GM23338 (cell line): ENCODE results near the gene LRP1B. TPM values are rescaled to one million over a fixed set of nuclear protein-coding genes. Genes with fewer than 3 reads are reported as not detected.

ENCODE experiments used
- ATAC-seq: fragments of 200-7000 bp; cut with Tn5 transposase; 3 replicates; pipeline ENCODE4 v1.9.1; 2020
- DNase-seq: peaks from one replicate; pipeline ENCODE4 v3.0.0-alpha.2; 2015; ENCODE audit warnings: low spot score
- H2AFZ ChIP-seq: fragments of 200-600 bp; sonication (generic); 2 replicates; pipeline ENCODE4 v1.8.0; 2016; ENCODE audit warnings: antibody characterized with exemption, mild to moderate bottlenecking, moderate library complexity
- H3F3A ChIP-seq: fragments of 200-600 bp; sonication (generic); replicated peaks from 2 replicates; pipeline ENCODE4 v1.8.0; 2017; ENCODE audit warnings: antibody characterized with exemption, mixed run types, low read depth
- H3K27ac ChIP-seq: fragments of 200-600 bp; sonication (generic); 2 replicates; pipeline ENCODE4 v1.6.1; 2016; ENCODE audit warnings: low read depth
- H3K27me3 ChIP-seq: fragments of 200-600 bp; sonication (generic); 2 replicates; pipeline ENCODE4 v1.8.0; 2016; ENCODE audit warnings: mild to moderate bottlenecking, mixed run types, moderate library complexity; ENCODE audit not compliant: insufficient read depth
- H3K36me3 ChIP-seq: fragments of 200-600 bp; sonication (generic); 2 replicates; pipeline ENCODE4 v1.8.0; 2016; ENCODE audit warnings: mild to moderate bottlenecking; ENCODE audit not compliant: insufficient read depth
- H3K4me1 ChIP-seq: fragments of 200-600 bp; sonication (generic); 2 replicates; pipeline ENCODE4 v1.8.0; 2016; ENCODE audit warnings: mild to moderate bottlenecking, moderate library complexity; ENCODE audit not compliant: insufficient read depth
- H3K4me2 ChIP-seq: fragments of 200-600 bp; sonication (generic); 2 replicates; pipeline ENCODE4 v1.7.1; 2017; ENCODE audit warnings: mixed run types
- H3K4me3 ChIP-seq: fragments of 200-600 bp; sonication (generic); 2 replicates; pipeline ENCODE4 v1.6.1; 2016; ENCODE audit warnings: mixed run types
- H3K79me2 ChIP-seq: fragments of 200-600 bp; sonication (generic); replicated peaks from 2 replicates; pipeline ENCODE4 v1.8.0; 2017; ENCODE audit warnings: mild to moderate bottlenecking; ENCODE audit not compliant: insufficient read depth
- H3K9me2 ChIP-seq: fragments of 200-600 bp; sonication (generic); 2 replicates; pipeline ENCODE4 v1.8.0; 2017; ENCODE audit not compliant: insufficient read depth
- H4K20me1 ChIP-seq: fragments of 200-600 bp; sonication (generic); replicated peaks from 2 replicates; pipeline ENCODE4 v1.8.0; 2017; ENCODE audit warnings: mild to moderate bottlenecking; ENCODE audit not compliant: insufficient read depth
- H3K27ac Mint-ChIP-seq: 2 replicates; pipeline ENCODE4 v1.8.0; 2020; ENCODE audit warnings: inconsistent platforms, mild to moderate bottlenecking, moderate library complexity, mixed read lengths
- H3K27me3 Mint-ChIP-seq: 3 replicates; pipeline ENCODE4 v1.8.0; 2022; ENCODE audit warnings: low read depth, mild to moderate bottlenecking, moderate library complexity, mixed read lengths, inconsistent platforms; ENCODE audit not compliant: insufficient read depth, poor library complexity
- H3K36me3 Mint-ChIP-seq: 3 replicates; pipeline ENCODE4 v1.8.0; 2021; ENCODE audit warnings: low read depth, mild to moderate bottlenecking, inconsistent platforms, moderate library complexity, mixed read lengths
- H3K4me1 Mint-ChIP-seq: 3 replicates; pipeline ENCODE4 v1.8.0; 2020; ENCODE audit warnings: mild to moderate bottlenecking, inconsistent platforms, mixed read lengths
- H3K4me3 Mint-ChIP-seq: 3 replicates; pipeline ENCODE4 v1.8.0; 2021; ENCODE audit warnings: moderate library complexity, mild to moderate bottlenecking, inconsistent platforms, mixed read lengths
- H3K9me3 Mint-ChIP-seq: 3 replicates; pipeline ENCODE4 v1.8.0; 2020; ENCODE audit warnings: moderate library complexity, mild to moderate bottlenecking, inconsistent platforms, mixed read lengths
- CREB1 ChIP-seq: fragments of 250-450 bp; sonication (Bioruptor Pico); IDR thresholded peaks from 2 replicates; pipeline ENCODE4 v1.5.0; 2020; ENCODE audit warnings: low read depth, mild to moderate bottlenecking, moderate library complexity
- EZH2 ChIP-seq: fragments of 200-600 bp; sonication (generic); IDR thresholded peaks from one replicate; pipeline ENCODE4 v1.8.0; 2017; ENCODE audit warnings: antibody characterized with exemption, mild to moderate bottlenecking, low read depth; ENCODE audit not compliant: unreplicated experiment
- EZH2phosphoT487 ChIP-seq: fragments of 200-600 bp; sonication (generic); IDR thresholded peaks from one replicate; pipeline ENCODE4 v1.8.1; 2018; ENCODE audit warnings: antibody characterized with exemption; ENCODE audit not compliant: unreplicated experiment
- JUNB ChIP-seq: IDR thresholded peaks from one replicate; pipeline ENCODE4 v1.6.1; 2016; ENCODE audit warnings: antibody characterized with exemption; ENCODE audit not compliant: unreplicated experiment
- NANOG ChIP-seq: IDR thresholded peaks from 2 replicates; pipeline ENCODE4 v1.6.1; 2016; ENCODE audit warnings: antibody characterized with exemption, borderline replicate concordance
- POLR2AphosphoS5 ChIP-seq: IDR thresholded peaks from 2 replicates; pipeline ENCODE4 v1.6.1; 2016; ENCODE audit warnings: antibody characterized with exemption, low read depth
- STAT1 ChIP-seq: IDR thresholded peaks from one replicate; pipeline ENCODE4 v1.6.1; 2016; ENCODE audit warnings: antibody characterized with exemption; ENCODE audit not compliant: unreplicated experiment
- ZNF114 ChIP-seq: fragments of 250-450 bp; sonication (Bioruptor Pico); IDR thresholded peaks from 2 replicates; pipeline ENCODE4 v1.5.0; 2020; ENCODE audit warnings: mild to moderate bottlenecking, moderate library complexity
- ZNF462 ChIP-seq: fragments of 250-450 bp; sonication (Bioruptor Pico); IDR thresholded peaks from 2 replicates; pipeline ENCODE4 v1.5.0; 2020; ENCODE audit warnings: mild to moderate bottlenecking, moderate library complexity
- polyA plus RNA-seq: library from polyadenylated mRNA; unstranded; fragments of >200 nt; fragmentation: Nextera tagmentation; extraction: Ambion mirVana; gene quantifications from 2 replicates; pipeline ENCODE4 v1.2.1, GENCODE V29; 2016
- total RNA-seq: library from RNA; depleted of rRNA; stranded (reverse); fragments of >200 nt; shearing (Covaris generic); gene quantifications from 2 replicates; pipeline ENCODE4 v1.2.3, GENCODE V29; 2014
- TF ChIP-seq, protein P1 (sequence below): IDR thresholded peaks from 2 replicates; pipeline ENCODE4 v1.6.1; 2016; ENCODE audit warnings: antibody characterized with exemption
- TF ChIP-seq, protein P2 (sequence below): IDR thresholded peaks from one replicate; pipeline ENCODE4 v1.6.1; 2018; ENCODE audit warnings: antibody characterized with exemption; ENCODE audit not compliant: unreplicated experiment
- TF ChIP-seq, protein P3 (sequence below), 2 experiments: fragments of 200-600 bp in 1 of 2; sonication (generic) in 1 of 2; conservative IDR thresholded peaks; 2 replicates each; pipeline versions ENCODE4 v1.5.1 to v1.6.1; 2016 to 2017; ENCODE audit warnings: antibody characterized with exemption in 2 of 2, low read depth in 2 of 2, mild to moderate bottlenecking in 2 of 2, moderate library complexity in 1 of 2

Gene LRP1B
- total and polyA plus RNA-seq, 2 experiments from 2014 or later = 0.15 to 0.97 TPM

GRCh38 chr2:140804700-140805260, 1326.0 kb downstream of the LRP1B start:
- ATAC-seq = no peak
- H3K36me3 ChIP-seq = no peaks in the 10 kb centered on the region

More at GRCh38 chr2:140804700-140805260, 1326.0 kb downstream of the LRP1B start:
- Histone ChIP-seq H3K27me3 (no peaks in the 10 kb centered on the region), H4K20me1 (no peaks in the 10 kb centered on the region), H3K4me1 (no peaks in the 10 kb centered on the region), H3K4me3 (no peak overlapping the region), H3K79me2 (no peaks in the 10 kb centered on the region), H3K27ac (no peak overlapping the region), H3F3A (no peaks in the 10 kb centered on the region), H3K9me2 (no peaks in the 10 kb centered on the region), H2AFZ (peak overlapping the region; percentile 53; the same call in 1 of the 2 replicates), H3K4me2 (no peak overlapping the region)
- Mint-ChIP-seq H3K36me3 (no peaks in the 10 kb centered on the region), H3K27ac (no peak overlapping the region), H3K9me3 (no peaks in the 10 kb centered on the region; the same call in 2 of the 3 replicates), H3K27me3 (no peaks in the 10 kb centered on the region), H3K4me3 (no peak overlapping the region), H3K4me1 (no peaks in the 10 kb centered on the region)
- TF ChIP-seq EZH2 (no peak), ZNF462 (CRISPR knock-in tag) (no peak), EZH2phosphoT487 (no peak), ZNF114 (CRISPR knock-in tag) (no peak), STAT1 (no peak), CREB1 (CRISPR knock-in tag) (no peak), POLR2AphosphoS5 (no peak), NANOG (no peak), JUNB (no peak)
- TF ChIP-seq, protein P1, sequence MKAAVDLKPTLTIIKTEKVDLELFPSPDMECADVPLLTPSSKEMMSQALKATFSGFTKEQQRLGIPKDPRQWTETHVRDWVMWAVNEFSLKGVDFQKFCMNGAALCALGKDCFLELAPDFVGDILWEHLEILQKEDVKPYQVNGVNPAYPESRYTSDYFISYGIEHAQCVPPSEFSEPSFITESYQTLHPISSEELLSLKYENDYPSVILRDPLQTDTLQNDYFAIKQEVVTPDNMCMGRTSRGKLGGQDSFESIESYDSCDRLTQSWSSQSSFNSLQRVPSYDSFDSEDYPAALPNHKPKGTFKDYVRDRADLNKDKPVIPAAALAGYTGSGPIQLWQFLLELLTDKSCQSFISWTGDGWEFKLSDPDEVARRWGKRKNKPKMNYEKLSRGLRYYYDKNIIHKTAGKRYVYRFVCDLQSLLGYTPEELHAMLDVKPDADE = no peak
- TF ChIP-seq, protein P2, sequence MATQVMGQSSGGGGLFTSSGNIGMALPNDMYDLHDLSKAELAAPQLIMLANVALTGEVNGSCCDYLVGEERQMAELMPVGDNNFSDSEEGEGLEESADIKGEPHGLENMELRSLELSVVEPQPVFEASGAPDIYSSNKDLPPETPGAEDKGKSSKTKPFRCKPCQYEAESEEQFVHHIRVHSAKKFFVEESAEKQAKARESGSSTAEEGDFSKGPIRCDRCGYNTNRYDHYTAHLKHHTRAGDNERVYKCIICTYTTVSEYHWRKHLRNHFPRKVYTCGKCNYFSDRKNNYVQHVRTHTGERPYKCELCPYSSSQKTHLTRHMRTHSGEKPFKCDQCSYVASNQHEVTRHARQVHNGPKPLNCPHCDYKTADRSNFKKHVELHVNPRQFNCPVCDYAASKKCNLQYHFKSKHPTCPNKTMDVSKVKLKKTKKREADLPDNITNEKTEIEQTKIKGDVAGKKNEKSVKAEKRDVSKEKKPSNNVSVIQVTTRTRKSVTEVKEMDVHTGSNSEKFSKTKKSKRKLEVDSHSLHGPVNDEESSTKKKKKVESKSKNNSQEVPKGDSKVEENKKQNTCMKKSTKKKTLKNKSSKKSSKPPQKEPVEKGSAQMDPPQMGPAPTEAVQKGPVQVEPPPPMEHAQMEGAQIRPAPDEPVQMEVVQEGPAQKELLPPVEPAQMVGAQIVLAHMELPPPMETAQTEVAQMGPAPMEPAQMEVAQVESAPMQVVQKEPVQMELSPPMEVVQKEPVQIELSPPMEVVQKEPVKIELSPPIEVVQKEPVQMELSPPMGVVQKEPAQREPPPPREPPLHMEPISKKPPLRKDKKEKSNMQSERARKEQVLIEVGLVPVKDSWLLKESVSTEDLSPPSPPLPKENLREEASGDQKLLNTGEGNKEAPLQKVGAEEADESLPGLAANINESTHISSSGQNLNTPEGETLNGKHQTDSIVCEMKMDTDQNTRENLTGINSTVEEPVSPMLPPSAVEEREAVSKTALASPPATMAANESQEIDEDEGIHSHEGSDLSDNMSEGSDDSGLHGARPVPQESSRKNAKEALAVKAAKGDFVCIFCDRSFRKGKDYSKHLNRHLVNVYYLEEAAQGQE = no peak
- TF ChIP-seq, protein P3, sequence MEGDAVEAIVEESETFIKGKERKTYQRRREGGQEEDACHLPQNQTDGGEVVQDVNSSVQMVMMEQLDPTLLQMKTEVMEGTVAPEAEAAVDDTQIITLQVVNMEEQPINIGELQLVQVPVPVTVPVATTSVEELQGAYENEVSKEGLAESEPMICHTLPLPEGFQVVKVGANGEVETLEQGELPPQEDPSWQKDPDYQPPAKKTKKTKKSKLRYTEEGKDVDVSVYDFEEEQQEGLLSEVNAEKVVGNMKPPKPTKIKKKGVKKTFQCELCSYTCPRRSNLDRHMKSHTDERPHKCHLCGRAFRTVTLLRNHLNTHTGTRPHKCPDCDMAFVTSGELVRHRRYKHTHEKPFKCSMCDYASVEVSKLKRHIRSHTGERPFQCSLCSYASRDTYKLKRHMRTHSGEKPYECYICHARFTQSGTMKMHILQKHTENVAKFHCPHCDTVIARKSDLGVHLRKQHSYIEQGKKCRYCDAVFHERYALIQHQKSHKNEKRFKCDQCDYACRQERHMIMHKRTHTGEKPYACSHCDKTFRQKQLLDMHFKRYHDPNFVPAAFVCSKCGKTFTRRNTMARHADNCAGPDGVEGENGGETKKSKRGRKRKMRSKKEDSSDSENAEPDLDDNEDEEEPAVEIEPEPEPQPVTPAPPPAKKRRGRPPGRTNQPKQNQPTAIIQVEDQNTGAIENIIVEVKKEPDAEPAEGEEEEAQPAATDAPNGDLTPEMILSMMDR (conservative IDR thresholded peaks at IDR 0.05; ENCODE audit: low read depth in 2 of 2) = no peak
- DNase-seq = no peak
